ENCODE measurements around the gene IFNE. TPM values are rescaled to one million over a fixed set of nuclear protein-coding genes. Genes with fewer than 3 reads are reported as not detected.
A peak's percentile ranks its signal among the peaks of the same experiment; 100 is the strongest.

The IFNE gene
- total RNA-seq, 1 experiment from 2014 or later = 0.96 TPM

GRCh38 chr9:21506626-21507482, 24.7 kb upstream of the IFNE start:
- no peak for DNase-seq (ENCODE audit: low read depth, low spot score)
- Histone ChIP-seq H3K4me1 (ENCODE audit: control insufficient read depth in 1 of 2, insufficient read depth in 2 of 2, low read length in 2 of 2) (peaks cover 44 to 71% of the 10 kb centered on the region in 2 experiments), H3K4me3 (replicated peaks in 1 of 2; ENCODE audit: low read depth in 1 of 2, low read length in 2 of 2) (no peak overlapping the region), H3K9me2 (ENCODE audit: insufficient read depth) (no peaks in the 10 kb centered on the region), H3K79me2 (ENCODE audit: insufficient read depth, low read length) (peaks cover 18% of the 10 kb centered on the region), H3K9me3 (ENCODE audit: control insufficient read depth in 1 of 2, insufficient read depth in 1 of 2, low read depth in 1 of 2, low read length in 2 of 2) (no peaks in the 10 kb centered on the region), H3K4me2 (ENCODE audit: low read length) (peak overlapping the region; percentile 27), H2AFZ (ENCODE audit: low read depth, low read length, poor library complexity, severe bottlenecking) (no peak overlapping the region), H3K27me3 (ENCODE audit: insufficient read depth, low read length) (no peaks in the 10 kb centered on the region), H3K36me3 (ENCODE audit: control insufficient read depth in 1 of 2, insufficient read depth in 2 of 2, low read length in 2 of 2) (peaks cover 2 to 11% of the 10 kb centered on the region in 2 experiments; a peak in 1 of 4 replicates), H3K9ac (ENCODE audit: low read length) (no peak overlapping the region), H4K20me1 (ENCODE audit: insufficient read depth) (peaks cover 20% of the 10 kb centered on the region), H3K27ac (ENCODE audit: low read depth, low read length) (peak overlapping the region; percentile 32; the same call in 1 of the 2 replicates)
- intact Hi-C loops (cut with micrococcal nuclease) = loop anchor here (5.0 kb wide), 1 partner anchor 255 kb away; no protein-coding TSS in a partner anchor
- ChIA-PET POLR2A (no interaction called here), RAD21 (ENCODE audit: low non-redundant PET in 1 of 2, low total read pairs in 2 of 2, uncharacterized antibody in 2 of 2, unreplicated experiment in 2 of 2) (no interaction called here), CTCF (interaction anchor here (0.7 to 1.3 kb wide), 3 partner anchors 72 to 324 kb away, joined by 3 read pairs; no protein-coding TSS in a partner anchor)
- ATAC-seq = no peak
- BruUV-seq (replicated peaks) = no TSS peak
- no peak for TF ChIP-seq ELF1 (IDR thresholded peaks at IDR 0.05; ENCODE audit: borderline replicate concordance, low read depth)
- TF ChIP-seq FOSL1 (IDR thresholded peaks at IDR 0.05; ENCODE audit: low read depth) = peak; percentile 21; the same call in 1 of the 2 replicates
- no peak for TF ChIP-seq POLR2A (IDR thresholded peaks at IDR 0.05; ENCODE audit: borderline replicate concordance, extremely low read depth, insufficient read depth, insufficient read length)
- no peak for TF ChIP-seq ZNF274 (IDR thresholded peaks at IDR 0.05; ENCODE audit: low read depth, low read length)
- TF ChIP-seq CBX3 (IDR thresholded peaks at IDR 0.05; ENCODE audit: low read depth) = peak; percentile 45; the same call in 1 of the 2 replicates
- TF ChIP-seq SP1 (IDR thresholded peaks at IDR 0.05; ENCODE audit: low read depth) = peak; percentile 7; the same call in 1 of the 2 replicates
- TF ChIP-seq JUND (IDR thresholded peaks at IDR 0.05) = no peak; the same call in 1 of the 2 replicates
- no peak for TF ChIP-seq REST (IDR thresholded peaks at IDR 0.05; ENCODE audit: low read depth)
- no peak for TF ChIP-seq EGR1 (IDR thresholded peaks at IDR 0.05; ENCODE audit: low read depth)
- no peak for TF ChIP-seq ZFX (IDR thresholded peaks at IDR 0.05)
- TF ChIP-seq YY1 (IDR thresholded peaks at IDR 0.05; ENCODE audit: extremely low read depth, insufficient replicate concordance, low read depth, low read length) = no peak
- TF ChIP-seq POLR2AphosphoS5 (IDR thresholded peaks at IDR 0.05; ENCODE audit: low read depth, low read length) = peak; percentile 45
- TF ChIP-seq TCF7L2 (IDR thresholded peaks at IDR 0.05; ENCODE audit: borderline replicate concordance, extremely low read depth, insufficient read depth, insufficient read length) = no peak
- TF ChIP-seq SIN3A (IDR thresholded peaks at IDR 0.05; ENCODE audit: low read depth) = peak; percentile 19; the same call in 1 of the 2 replicates
- no peak for TF ChIP-seq EZH2phosphoT487 (IDR thresholded peaks at IDR 0.05; ENCODE audit: borderline replicate concordance)
- TF ChIP-seq RAD21 (IDR thresholded peaks at IDR 0.05; ENCODE audit: low read depth) = no peak
- no peak for TF ChIP-seq EZH2 (IDR thresholded peaks at IDR 0.05)
- 0 out of 2 replicates have a peak, but pooled peaks have one; percentile 14 for TF ChIP-seq CEBPB (IDR thresholded peaks at IDR 0.05; ENCODE audit: low read depth)
- TF ChIP-seq CTCF (IDR thresholded peaks at IDR 0.05 in 2 of 3, conservative IDR thresholded peaks at IDR 0.05 in 1 of 3; ENCODE audit: borderline replicate concordance in 1 of 3, insufficient read depth in 1 of 3, low read depth in 2 of 3, low read length in 2 of 3) = no peak
- 0 out of 2 replicates have a peak, but pooled peaks have one; percentile 34 for TF ChIP-seq SRF (IDR thresholded peaks at IDR 0.05; ENCODE audit: low read depth)
- TF ChIP-seq, protein P1, sequence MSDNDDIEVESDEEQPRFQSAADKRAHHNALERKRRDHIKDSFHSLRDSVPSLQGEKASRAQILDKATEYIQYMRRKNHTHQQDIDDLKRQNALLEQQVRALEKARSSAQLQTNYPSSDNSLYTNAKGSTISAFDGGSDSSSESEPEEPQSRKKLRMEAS (IDR thresholded peaks at IDR 0.05) = peak; percentile 0; the same call in 1 of the 2 replicates

All from HCT116 (cell line).